ENCODE measurements around the gene KIAA0232.
"Not testable (repeated sequence)": the region's sequence is repeated elsewhere in the genome, so short reads cannot be mapped to it uniquely, and the experiment has no call there.

KIAA0232 gene

GRCh38 chr4:6756345-6756744 is 26.2 kb upstream of the KIAA0232 start:
- not testable (repeated sequence) for DNase-seq (ENCODE audit: low spot score)

- DNase-seq (ENCODE audit: low spot score) = no peak
Measured at GRCh38 chr4:6758728-6759127, 23.8 kb upstream of the KIAA0232 start.

- DNase-seq (ENCODE audit: low spot score) = no peak
Measured at GRCh38 chr4:6760865-6761264, 21.7 kb upstream of the KIAA0232 start.

- no peak for DNase-seq (ENCODE audit: low spot score)
Measured at GRCh38 chr4:6761649-6762615, 20.6 kb upstream of the KIAA0232 start.

- no peak for DNase-seq (ENCODE audit: low spot score)
Measured at GRCh38 chr4:6763330-6763851, 19.1 kb upstream of the KIAA0232 start.

GRCh38 chr4:6764976-6765620 is 17.4 kb upstream of the KIAA0232 start:
- DNase-seq (ENCODE audit: low spot score) = no peak

- no peak for DNase-seq (ENCODE audit: low spot score)
Measured at GRCh38 chr4:6765703-6766102, 16.8 kb upstream of the KIAA0232 start.

- DNase-seq (ENCODE audit: low spot score) = no peak
Measured at GRCh38 chr4:6767386-6767747, 15.2 kb upstream of the KIAA0232 start.

- DNase-seq (ENCODE audit: low spot score) = no peak
Measured at GRCh38 chr4:6767748-6768538, 14.6 kb upstream of the KIAA0232 start.

GRCh38 chr4:6768539-6768905 is 14.0 kb upstream of the KIAA0232 start:
- no peak for DNase-seq (ENCODE audit: low spot score)

GRCh38 chr4:6769233-6769988 is 13.1 kb upstream of the KIAA0232 start:
- no peak for DNase-seq (ENCODE audit: low spot score)

- no peak for DNase-seq (ENCODE audit: low spot score)
Measured at GRCh38 chr4:6769989-6770420, 12.5 kb upstream of the KIAA0232 start.

- DNase-seq (ENCODE audit: low spot score) = no peak
Measured at GRCh38 chr4:6770581-6771228, 11.8 kb upstream of the KIAA0232 start.

GRCh38 chr4:6771229-6771671 is 11.3 kb upstream of the KIAA0232 start:
- no peak for DNase-seq (ENCODE audit: low spot score)

- DNase-seq (ENCODE audit: low spot score) = no peak
Measured at GRCh38 chr4:6772223-6772928, 10.2 kb upstream of the KIAA0232 start.

- no peak for DNase-seq (ENCODE audit: low spot score)
Measured at GRCh38 chr4:6773106-6773505, 9.4 kb upstream of the KIAA0232 start.

- no peak for DNase-seq (ENCODE audit: low spot score)
Measured at GRCh38 chr4:6773616-6774540, 8.6 kb upstream of the KIAA0232 start.

- no peak for DNase-seq (ENCODE audit: low spot score)
Measured at GRCh38 chr4:6775746-6776145, 6.8 kb upstream of the KIAA0232 start.

Data from NAMALWA (cell line).